K562 (cell line): ENCODE results near the gene BIRC6.
"Not testable (repeated sequence)": the region's sequence is repeated elsewhere in the genome, so short reads cannot be mapped to it uniquely, and the experiment has no call there.

Experiments
- FOXK2 ChIP-seq, 2 experiments: fragments of 450-650 bp; IDR thresholded peaks in 1 of 2; conservative IDR thresholded peaks in 1 of 2; 2 replicates each; pipeline ENCODE4 v1.6.1; 2016; ENCODE audit warnings: low read depth in 2 of 2, mild to moderate bottlenecking in 1 of 2
- TF ChIP-seq, protein P1 (sequence below), 3 experiments: IDR thresholded peaks in 2 of 3; conservative IDR thresholded peaks in 1 of 3; 2 replicates each; pipeline ENCODE4 v1.5.1; 2011 to 2012; ENCODE audit warnings: low read length in 3 of 3, mild to moderate bottlenecking in 3 of 3, control low read depth in 2 of 3, improper control_type of control experiment in 1 of 3, inconsistent platforms in 1 of 3, low read depth in 1 of 3, mixed read lengths in 1 of 3, moderate library complexity in 1 of 3; ENCODE audit not compliant: insufficient read depth in 2 of 3

DNA sequence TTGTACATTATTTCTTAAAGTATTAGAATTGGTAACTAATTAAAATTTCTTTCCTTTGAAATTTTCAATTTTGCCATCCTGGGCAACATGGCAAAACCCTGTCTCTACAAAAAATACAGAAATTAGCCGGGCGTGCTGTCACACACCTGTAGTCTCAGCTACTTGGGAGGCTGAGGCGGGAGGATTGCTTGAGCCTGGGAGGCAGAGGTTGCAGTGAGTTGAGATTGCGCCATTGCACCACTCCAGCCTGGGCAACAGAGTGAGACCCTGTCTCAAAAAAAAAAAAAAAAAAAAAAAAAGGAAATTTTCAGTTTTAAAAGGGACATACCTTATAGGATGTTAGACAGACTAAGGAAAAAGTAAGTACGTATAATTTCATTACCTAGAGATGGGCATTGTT is 14.1 kb downstream of the BIRC6 start:
- not testable (repeated sequence) for TF ChIP-seq FOXK2 (conservative IDR thresholded peaks at IDR 0.05 in 1 of 2, IDR thresholded peaks at IDR 0.05 in 1 of 2; ENCODE audit: low read depth in 2 of 2)
- TF ChIP-seq, protein P1, sequence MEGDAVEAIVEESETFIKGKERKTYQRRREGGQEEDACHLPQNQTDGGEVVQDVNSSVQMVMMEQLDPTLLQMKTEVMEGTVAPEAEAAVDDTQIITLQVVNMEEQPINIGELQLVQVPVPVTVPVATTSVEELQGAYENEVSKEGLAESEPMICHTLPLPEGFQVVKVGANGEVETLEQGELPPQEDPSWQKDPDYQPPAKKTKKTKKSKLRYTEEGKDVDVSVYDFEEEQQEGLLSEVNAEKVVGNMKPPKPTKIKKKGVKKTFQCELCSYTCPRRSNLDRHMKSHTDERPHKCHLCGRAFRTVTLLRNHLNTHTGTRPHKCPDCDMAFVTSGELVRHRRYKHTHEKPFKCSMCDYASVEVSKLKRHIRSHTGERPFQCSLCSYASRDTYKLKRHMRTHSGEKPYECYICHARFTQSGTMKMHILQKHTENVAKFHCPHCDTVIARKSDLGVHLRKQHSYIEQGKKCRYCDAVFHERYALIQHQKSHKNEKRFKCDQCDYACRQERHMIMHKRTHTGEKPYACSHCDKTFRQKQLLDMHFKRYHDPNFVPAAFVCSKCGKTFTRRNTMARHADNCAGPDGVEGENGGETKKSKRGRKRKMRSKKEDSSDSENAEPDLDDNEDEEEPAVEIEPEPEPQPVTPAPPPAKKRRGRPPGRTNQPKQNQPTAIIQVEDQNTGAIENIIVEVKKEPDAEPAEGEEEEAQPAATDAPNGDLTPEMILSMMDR (IDR thresholded peaks at IDR 0.05 in 2 of 3, conservative IDR thresholded peaks at IDR 0.05 in 1 of 3; ENCODE audit: insufficient read depth in 2 of 3, low read depth in 1 of 3, low read length in 3 of 3) = not testable (repeated sequence)
